ENCODE results near the gene FGF22. TPM values are rescaled to one million over a fixed set of nuclear protein-coding genes. Genes with fewer than 3 reads are reported as not detected.
"Not testable (repeated sequence)": the region's sequence is repeated elsewhere in the genome, so short reads cannot be mapped to it uniquely, and the experiment has no call there.

Gene FGF22
- total RNA-seq, 2 donors from 2014 or later = 0.27 to 0.56 TPM

DNA sequence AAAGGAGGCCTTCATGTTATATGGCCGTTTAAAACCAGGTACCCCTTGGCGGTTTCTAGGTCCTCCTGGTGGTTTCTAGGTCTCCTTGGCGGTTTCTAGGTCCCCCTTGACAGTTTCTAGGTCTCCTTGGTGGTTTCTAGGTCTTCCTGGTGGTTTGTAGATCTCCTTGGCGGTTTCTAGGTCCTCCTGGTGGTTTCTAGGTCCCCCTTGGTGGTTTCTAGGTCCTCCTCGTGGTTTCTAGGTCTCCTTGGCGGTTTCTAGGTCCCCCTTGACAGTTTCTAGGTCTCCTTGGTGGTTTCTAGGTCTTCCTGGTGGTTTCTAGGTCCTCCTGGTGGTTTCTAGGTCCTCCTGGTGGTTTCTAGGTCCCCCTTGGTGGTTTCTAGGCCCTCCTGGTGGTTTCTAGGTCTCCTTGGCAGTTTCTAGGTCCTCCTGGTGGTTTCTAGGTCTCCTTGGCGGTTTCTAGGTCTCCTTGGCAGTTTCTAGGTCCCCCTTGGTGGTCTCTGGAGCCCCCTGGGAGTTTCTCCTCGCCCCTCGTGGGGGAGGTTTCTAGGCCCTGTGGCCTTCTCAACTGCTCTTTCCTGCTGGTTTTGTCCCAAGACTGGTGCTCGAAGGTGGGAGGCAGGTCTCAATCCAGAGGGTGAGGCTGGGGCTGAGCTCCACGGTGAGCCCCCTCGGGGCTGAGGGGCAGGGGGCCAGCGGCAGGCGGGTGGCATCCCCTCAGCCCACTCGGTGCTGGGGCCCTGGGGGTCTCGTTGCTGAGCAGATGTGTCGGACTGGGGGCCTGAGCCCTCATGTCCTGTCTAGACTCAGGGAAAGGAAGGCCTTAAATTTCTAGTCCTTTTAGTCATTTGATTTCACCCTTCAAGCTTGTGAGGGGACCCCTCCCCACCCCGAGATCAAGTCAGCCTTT, 42.0 kb upstream of the FGF22 start:
- TF ChIP-seq, protein P1, sequence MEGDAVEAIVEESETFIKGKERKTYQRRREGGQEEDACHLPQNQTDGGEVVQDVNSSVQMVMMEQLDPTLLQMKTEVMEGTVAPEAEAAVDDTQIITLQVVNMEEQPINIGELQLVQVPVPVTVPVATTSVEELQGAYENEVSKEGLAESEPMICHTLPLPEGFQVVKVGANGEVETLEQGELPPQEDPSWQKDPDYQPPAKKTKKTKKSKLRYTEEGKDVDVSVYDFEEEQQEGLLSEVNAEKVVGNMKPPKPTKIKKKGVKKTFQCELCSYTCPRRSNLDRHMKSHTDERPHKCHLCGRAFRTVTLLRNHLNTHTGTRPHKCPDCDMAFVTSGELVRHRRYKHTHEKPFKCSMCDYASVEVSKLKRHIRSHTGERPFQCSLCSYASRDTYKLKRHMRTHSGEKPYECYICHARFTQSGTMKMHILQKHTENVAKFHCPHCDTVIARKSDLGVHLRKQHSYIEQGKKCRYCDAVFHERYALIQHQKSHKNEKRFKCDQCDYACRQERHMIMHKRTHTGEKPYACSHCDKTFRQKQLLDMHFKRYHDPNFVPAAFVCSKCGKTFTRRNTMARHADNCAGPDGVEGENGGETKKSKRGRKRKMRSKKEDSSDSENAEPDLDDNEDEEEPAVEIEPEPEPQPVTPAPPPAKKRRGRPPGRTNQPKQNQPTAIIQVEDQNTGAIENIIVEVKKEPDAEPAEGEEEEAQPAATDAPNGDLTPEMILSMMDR (IDR thresholded peaks at IDR 0.05) = no peak
- no peak for DNase-seq (ENCODE audit: low spot score)
- Histone ChIP-seq H3K36me3 (no peaks in the 10 kb centered on the region), H3K27ac (no peak overlapping the region), H3K27me3 (replicated peaks; ENCODE audit: insufficient read depth) (no peaks in the 10 kb centered on the region), H3K9me3 (no peaks in the 10 kb centered on the region), H3K4me1 (ENCODE audit: control insufficient read depth in 1 of 2, low read depth in 2 of 2) (no peaks in the 10 kb centered on the region), H3K4me3 (no peak overlapping the region)
- ATAC-seq (ENCODE audit: insufficient number of reproducible peaks, low FRiP score, low read depth) = no peak

DNA sequence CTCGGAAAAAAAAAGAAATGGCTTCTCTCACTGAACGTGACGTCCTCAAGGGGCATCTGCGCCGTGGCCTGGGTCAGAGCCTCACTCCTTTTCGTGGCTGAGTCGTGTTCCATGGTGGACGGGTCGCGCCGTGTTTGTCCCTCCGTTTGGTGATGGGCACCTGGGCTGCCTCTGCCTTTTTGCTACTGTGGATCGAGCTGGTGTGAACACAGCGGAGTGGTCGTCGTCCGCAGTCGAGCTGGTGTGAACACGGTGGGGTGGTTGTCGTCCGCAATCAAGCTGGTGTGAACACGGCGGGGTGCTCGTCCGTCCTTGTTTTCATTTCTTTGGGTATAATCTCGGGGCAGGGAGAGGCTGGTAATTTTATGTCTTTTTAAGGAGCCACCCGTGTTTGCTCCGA, 38.4 kb upstream of the FGF22 start:
- no peaks in the 10 kb centered on the region for H3K27me3 ChIP-seq (replicated peaks; ENCODE audit: insufficient read depth)
- no peaks in the 10 kb centered on the region for H3K4me1 ChIP-seq (ENCODE audit: control insufficient read depth in 1 of 2, low read depth in 2 of 2)
- H3K27ac ChIP-seq = no peak overlapping the region
- H3K4me3 ChIP-seq = no peak overlapping the region
- ATAC-seq (ENCODE audit: insufficient number of reproducible peaks, low FRiP score, low read depth) = no peak
- TF ChIP-seq, protein P1 (IDR thresholded peaks at IDR 0.05) = no peak
- H3K9me3 ChIP-seq = no peaks in the 10 kb centered on the region
- DNase-seq (ENCODE audit: low spot score) = no peak
- no peaks in the 10 kb centered on the region for H3K36me3 ChIP-seq

DNA sequence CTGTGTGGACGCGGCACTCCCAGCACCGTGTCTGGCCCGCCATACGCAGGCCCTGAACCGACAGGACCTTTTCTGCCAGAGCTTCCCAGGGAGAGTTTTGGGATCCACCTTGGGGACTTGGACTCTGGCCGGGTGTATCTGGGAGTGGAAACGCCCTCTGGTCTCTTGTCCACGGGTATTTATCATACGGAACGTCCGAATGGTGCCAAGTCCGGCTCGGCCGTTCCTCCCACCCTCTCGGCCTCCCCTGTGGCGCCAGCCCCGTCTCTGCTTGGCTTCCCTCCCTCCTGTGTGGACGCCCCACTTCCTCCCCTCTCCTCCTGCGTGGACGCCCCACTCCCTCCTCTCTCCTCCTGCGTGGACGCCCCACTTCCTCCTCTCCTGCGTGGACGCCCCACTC, 37.9 kb upstream of the FGF22 start:
- TF ChIP-seq, protein P1 (IDR thresholded peaks at IDR 0.05) = no peak
- no peak for ATAC-seq (ENCODE audit: insufficient number of reproducible peaks, low FRiP score, low read depth)
- no peak overlapping the region for H3K27ac ChIP-seq
- no peaks in the 10 kb centered on the region for H3K27me3 ChIP-seq (replicated peaks; ENCODE audit: insufficient read depth)
- H3K4me3 ChIP-seq = no peak overlapping the region
- DNase-seq (ENCODE audit: low spot score) = no peak
- H3K36me3 ChIP-seq = no peaks in the 10 kb centered on the region
- no peaks in the 10 kb centered on the region for H3K4me1 ChIP-seq (ENCODE audit: control insufficient read depth in 1 of 2, low read depth in 2 of 2)
- no peaks in the 10 kb centered on the region for H3K9me3 ChIP-seq

DNA sequence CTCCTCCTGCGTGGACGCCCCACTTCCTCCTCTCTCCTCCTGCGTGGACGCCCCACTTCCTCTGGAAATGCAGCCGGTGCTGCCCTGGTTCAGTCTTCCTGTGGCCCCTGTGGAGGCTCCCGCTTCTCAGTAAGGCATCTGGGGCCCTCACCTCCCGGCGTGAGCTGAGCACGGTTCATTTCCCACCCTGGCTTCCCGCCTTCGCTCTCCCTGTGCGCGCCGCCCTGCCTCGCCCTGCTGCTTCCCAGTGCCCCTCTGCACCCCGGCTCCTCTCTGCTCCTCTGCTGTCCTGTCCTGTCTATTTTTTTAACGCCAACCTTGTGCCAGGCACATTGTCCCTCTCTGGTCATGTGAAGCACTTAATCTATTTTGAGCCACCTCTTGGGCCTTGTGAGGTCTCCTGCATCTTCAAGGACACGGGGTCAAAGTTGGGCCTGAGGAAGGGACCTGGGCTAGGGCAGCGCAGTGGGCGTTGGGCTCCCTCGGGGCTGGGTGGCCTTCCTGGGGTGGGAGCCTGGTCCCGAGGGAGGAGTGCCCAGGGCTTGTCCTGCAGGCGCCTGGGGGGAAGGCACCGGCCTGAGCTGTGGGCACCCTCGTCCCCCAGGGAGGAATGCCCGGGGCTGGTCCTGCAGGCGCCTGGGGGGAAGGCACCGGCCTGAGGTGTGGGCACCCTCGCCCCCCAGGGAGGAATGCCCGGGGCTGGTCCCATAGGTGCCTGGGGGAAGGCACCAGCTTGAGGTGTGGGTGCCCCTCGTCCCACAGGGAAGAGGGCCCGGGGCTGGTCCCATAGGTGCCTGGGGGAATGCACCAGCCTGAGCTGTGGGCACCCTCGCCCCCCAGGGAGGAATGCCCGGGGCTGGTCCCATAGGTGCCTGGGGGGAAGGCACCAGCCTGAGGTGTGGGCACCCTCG, 37.0 kb upstream of the FGF22 start:
- Histone ChIP-seq H3K9me3 (no peaks in the 10 kb centered on the region), H3K4me3 (no peak overlapping the region), H3K27me3 (replicated peaks; ENCODE audit: insufficient read depth) (no peaks in the 10 kb centered on the region), H3K4me1 (ENCODE audit: control insufficient read depth in 1 of 2, low read depth in 2 of 2) (no peaks in the 10 kb centered on the region), H3K27ac (no peak overlapping the region), H3K36me3 (no peaks in the 10 kb centered on the region)
- ATAC-seq (ENCODE audit: insufficient number of reproducible peaks, low FRiP score, low read depth) (no peak), DNase-seq (ENCODE audit: low spot score) (no peak)
- TF ChIP-seq, protein P1 (IDR thresholded peaks at IDR 0.05) = no peak

DNA sequence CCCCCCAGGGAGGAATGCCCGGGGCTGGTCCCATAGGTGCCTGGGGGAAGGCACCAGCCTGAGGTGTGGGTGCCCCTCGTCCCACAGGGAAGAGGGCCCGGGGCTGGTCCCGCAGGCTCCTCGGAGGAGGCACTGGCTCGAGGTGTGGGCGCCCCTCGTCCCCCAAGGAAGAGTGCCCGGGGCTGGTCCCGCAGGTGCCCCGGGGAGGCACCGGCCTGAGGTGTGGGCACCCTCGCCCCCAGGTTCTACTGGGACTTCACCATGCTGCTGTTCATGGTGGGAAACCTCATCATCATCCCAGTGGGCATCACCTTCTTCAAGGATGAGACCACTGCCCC, 36.4 kb upstream of the FGF22 start:
- not testable (repeated sequence) for H3K36me3 ChIP-seq; ATAC-seq (ENCODE audit: insufficient number of reproducible peaks, low FRiP score, low read depth); DNase-seq (ENCODE audit: low spot score)

DNA sequence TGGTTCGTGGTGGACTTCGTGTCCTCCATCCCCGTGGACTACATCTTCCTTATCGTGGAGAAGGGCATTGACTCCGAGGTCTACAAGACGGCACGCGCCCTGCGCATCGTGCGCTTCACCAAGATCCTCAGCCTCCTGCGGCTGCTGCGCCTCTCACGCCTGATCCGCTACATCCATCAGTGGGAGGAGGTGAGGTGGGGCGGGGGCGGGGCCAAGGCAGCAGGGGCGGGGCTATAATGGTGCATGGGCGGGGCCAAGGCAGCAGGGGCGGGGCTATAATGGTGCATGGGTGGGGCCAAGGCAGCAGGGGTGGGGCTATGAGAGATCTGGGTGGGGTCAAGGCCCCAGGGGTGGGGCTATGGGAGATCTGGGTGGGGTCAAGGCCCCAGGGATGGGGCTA, 35.9 kb upstream of the FGF22 start:
- not testable (repeated sequence) for DNase-seq (ENCODE audit: low spot score); H3K27me3 ChIP-seq (replicated peaks; ENCODE audit: insufficient read depth); H3K36me3 ChIP-seq; H3K27ac ChIP-seq; ATAC-seq (ENCODE audit: insufficient number of reproducible peaks, low FRiP score, low read depth); H3K4me3 ChIP-seq; H3K4me1 ChIP-seq (ENCODE audit: control insufficient read depth in 1 of 2, low read depth in 2 of 2); H3K9me3 ChIP-seq

More for the DNA sequence above, 36.4 kb upstream of the FGF22 start:
- not testable (repeated sequence) for H3K27me3 ChIP-seq (replicated peaks; ENCODE audit: insufficient read depth); H3K4me1 ChIP-seq (ENCODE audit: control insufficient read depth in 1 of 2, low read depth in 2 of 2); H3K4me3 ChIP-seq; H3K9me3 ChIP-seq; H3K27ac ChIP-seq
